ENCODE results near the gene ACOT12.
"Not testable (repeated sequence)": the region's sequence is repeated elsewhere in the genome, so short reads cannot be mapped to it uniquely, and the experiment has no call there.

ACOT12 gene

GRCh38 chr5:81300921-81301270, 93.0 kb downstream of the ACOT12 start:
- in situ Hi-C loops (cut with MboI; ENCODE audit: low sequenced_read_pairs), result no loop called here

GRCh38 chr5:81297531-81297930, 96.4 kb downstream of the ACOT12 start:
- in situ Hi-C loops (cut with MboI; ENCODE audit: low sequenced_read_pairs), result no loop called here

GRCh38 chr5:81294021-81294420, 99.9 kb downstream of the ACOT12 start:
- in situ Hi-C loops (cut with MboI; ENCODE audit: low sequenced_read_pairs), result not testable (repeated sequence)

GRCh38 chr5:81292130-81292529, 101.8 kb downstream of the ACOT12 start:
- in situ Hi-C loops (cut with MboI; ENCODE audit: low sequenced_read_pairs), result no loop called here

- in situ Hi-C loops (cut with MboI; ENCODE audit: low sequenced_read_pairs), result no loop called here
These were observed 103.8 kb downstream of the ACOT12 start for GRCh38 chr5:81290146-81290545.

GRCh38 chr5:81288021-81288433, 105.9 kb downstream of the ACOT12 start:
- in situ Hi-C loops (cut with MboI; ENCODE audit: low sequenced_read_pairs), result no loop called here

GRCh38 chr5:81286059-81286617, 107.8 kb downstream of the ACOT12 start:
- in situ Hi-C loops (cut with MboI; ENCODE audit: low sequenced_read_pairs), result no loop called here

GRCh38 chr5:81283976-81284375, 110.0 kb downstream of the ACOT12 start:
- in situ Hi-C loops (cut with MboI; ENCODE audit: low sequenced_read_pairs), result no loop called here
